HG03521 (cell line): Measurements from ENCODE around the gene THAP5.
"Not testable (repeated sequence)": the region's sequence is repeated elsewhere in the genome, so short reads cannot be mapped to it uniquely, and the experiment has no call there.

ENCODE experiments used
- ATAC-seq: cut with Tn5 transposase; IDR thresholded peaks from one replicate; pipeline ENCODE4 v1.9.1; 2021; ENCODE audit warnings: mild to moderate bottlenecking, moderate library complexity; ENCODE audit not compliant: unreplicated experiment

Gene THAP5

GRCh38 chr7:108585843-108586242 lies 16.3 kb upstream of the THAP5 start:
- no peak for ATAC-seq

- ATAC-seq = no peak
Observed at GRCh38 chr7:108584211-108584610, 14.7 kb upstream of the THAP5 start.

- ATAC-seq = no peak
Observed at GRCh38 chr7:108581655-108582491, 12.4 kb upstream of the THAP5 start.

- no peak for ATAC-seq
Observed at GRCh38 chr7:108580298-108580697, 10.8 kb upstream of the THAP5 start.

- ATAC-seq = no peak
Observed at GRCh38 chr7:108578937-108579336, 9.4 kb upstream of the THAP5 start.

GRCh38 chr7:108576116-108576515 lies 6.6 kb upstream of the THAP5 start:
- ATAC-seq = no peak

- no peak for ATAC-seq
Observed at GRCh38 chr7:108575156-108575555, 5.7 kb upstream of the THAP5 start.

- ATAC-seq = no peak
Observed at GRCh38 chr7:108572480-108572879, 3.0 kb upstream of the THAP5 start.

GRCh38 chr7:108570146-108570755 lies 745 bp upstream of the THAP5 start:
- ATAC-seq = peak; percentile 14

GRCh38 chr7:108568801-108569380 lies 615 bp downstream of the THAP5 start:
- ATAC-seq = no peak

GRCh38 chr7:108565987-108566386 lies 3.5 kb downstream of the THAP5 start:
- no peak for ATAC-seq

- no peak for ATAC-seq
Observed at GRCh38 chr7:108561047-108561619, 8.4 kb downstream of the THAP5 start.

GRCh38 chr7:108559253-108559652 lies 10.3 kb downstream of the THAP5 start:
- ATAC-seq = no peak

- ATAC-seq = no peak
Observed at GRCh38 chr7:108557617-108558016, 11.9 kb downstream of the THAP5 start.

- ATAC-seq = no peak
Observed at GRCh38 chr7:108557191-108557590, 12.3 kb downstream of the THAP5 start.

- not testable (repeated sequence) for ATAC-seq
Observed at GRCh38 chr7:108556665-108557064, 12.8 kb downstream of the THAP5 start.

- ATAC-seq = not testable (repeated sequence)
Observed at GRCh38 chr7:108548141-108548896, 21.2 kb downstream of the THAP5 start.

- ATAC-seq = no peak
Observed at GRCh38 chr7:108541478-108541877, 28.0 kb downstream of the THAP5 start.

GRCh38 chr7:108538685-108539084 lies 30.8 kb downstream of the THAP5 start:
- not testable (repeated sequence) for ATAC-seq

GRCh38 chr7:108538236-108538635 lies 31.3 kb downstream of the THAP5 start:
- ATAC-seq = not testable (repeated sequence)

GRCh38 chr7:108537229-108537628 lies 32.3 kb downstream of the THAP5 start:
- ATAC-seq = no peak
